Thymus (tissue), 11 donors: Measurements from ENCODE around the gene KLHL6. TPM values are rescaled to one million over a fixed set of nuclear protein-coding genes. Genes with fewer than 3 reads are reported as not detected.

Source experiments
- DNase-seq, 9 donors: peaks; one replicate each; pipeline ENCODE4 v3.0.0-alpha.2; 2013; ENCODE audit warnings: low spot score in 9 of 9, low read depth in 6 of 9, missing footprints in 1 of 9
- H3K27ac ChIP-seq, 2 donors: one replicate each; pipeline ENCODE4 v1.5.1; 2013; ENCODE audit warnings: control low read depth in 1 of 2, low read depth in 1 of 2, low read length in 1 of 2, mild to moderate bottlenecking in 1 of 2, moderate library complexity in 1 of 2
- H3K27me3 ChIP-seq, 2 donors: one replicate each; pipeline ENCODE4 v1.5.1; 2013; ENCODE audit warnings: low read length in 1 of 2; ENCODE audit not compliant: control insufficient read depth in 2 of 2, insufficient read depth in 1 of 2
- H3K36me3 ChIP-seq, 2 donors: one replicate each; pipeline ENCODE4 v1.5.1; 2013; ENCODE audit warnings: low read length in 1 of 2, mild to moderate bottlenecking in 1 of 2, moderate library complexity in 1 of 2; ENCODE audit not compliant: control insufficient read depth in 2 of 2, insufficient read depth in 2 of 2
- H3K4me1 ChIP-seq, 2 donors: one replicate each; pipeline ENCODE4 v1.5.1; 2013; ENCODE audit warnings: low read length in 2 of 2; ENCODE audit not compliant: control insufficient read depth in 2 of 2, insufficient read depth in 2 of 2
- H3K4me3 ChIP-seq, 2 donors: one replicate each; pipeline ENCODE4 v1.5.1; 2013; ENCODE audit warnings: low read length in 2 of 2, control low read depth in 1 of 2, mild to moderate bottlenecking in 1 of 2
- H3K9me3 ChIP-seq, 2 donors: one replicate each; pipeline ENCODE4 v1.5.1; 2013; ENCODE audit warnings: low read length in 1 of 2, mild to moderate bottlenecking in 1 of 2; ENCODE audit not compliant: control insufficient read depth in 2 of 2, insufficient read depth in 1 of 2
- WGBS: extraction: QIAGEN DNeasy Blood & Tissue Kit; methylation state at CpG from one replicate; pipeline ENCODE4 v1.1.7; 2013; 5-methylcytosine and 5-hydroxymethylcytosine counted together
- polyA plus RNA-seq: library from polyadenylated mRNA; stranded (reverse); fragments of 200-250 nt; gene quantifications from one replicate; pipeline ENCODE4 v1.2.3, GENCODE V29; 2013
- total RNA-seq: library from RNA; stranded (reverse); fragments of 120-200 nt; gene quantifications from one replicate; pipeline ENCODE4 v1.2.4, GENCODE V29; 2013
- donor health status: healthy.

The KLHL6 gene
- total and polyA plus RNA-seq, 2 donors, result 16.3 to 20.9 TPM

DNA sequence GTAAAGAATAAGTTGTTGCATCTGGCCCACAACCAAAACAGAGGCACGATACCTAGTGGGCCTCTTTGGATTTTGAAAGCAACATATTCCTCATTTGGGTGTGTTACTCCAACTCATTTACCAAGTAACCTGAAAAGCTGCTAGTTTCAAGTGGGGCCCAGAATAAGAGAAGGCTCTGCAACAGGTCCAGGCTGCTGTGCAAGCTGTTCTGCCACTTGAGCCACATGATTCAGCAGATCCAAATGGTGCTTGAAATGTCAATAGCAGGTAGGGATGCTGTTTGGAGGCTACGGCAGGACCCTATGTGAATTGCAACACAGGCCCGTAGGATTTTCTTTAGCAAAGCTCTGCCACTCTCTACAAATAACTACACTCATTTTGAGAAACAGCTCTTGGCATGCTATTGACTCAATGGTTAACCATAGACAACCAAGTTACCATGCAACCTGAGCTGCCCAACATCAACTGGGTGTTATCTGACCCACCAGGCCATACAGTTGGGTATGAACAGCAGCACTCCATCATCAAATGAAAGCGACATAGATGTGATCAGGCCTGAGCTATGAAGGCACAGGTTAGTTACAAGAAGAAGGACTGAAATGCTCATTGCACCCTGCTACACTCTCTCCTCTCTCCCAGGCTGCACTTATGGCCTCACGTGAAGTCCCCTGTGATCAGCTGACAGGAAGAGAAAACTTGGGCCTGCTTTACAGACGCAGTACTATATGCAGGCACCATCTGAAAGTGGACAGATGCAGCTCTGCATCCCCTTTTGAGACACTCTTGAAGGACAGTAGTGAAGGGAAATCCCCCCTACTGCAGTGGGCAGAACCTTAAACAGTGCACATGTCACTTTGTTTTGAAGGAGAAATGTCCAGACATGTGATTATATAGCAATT lies 117.6 kb downstream of the KLHL6 start:
- H3K4me3 ChIP-seq, result no peak overlapping the region
- no peaks in the 10 kb centered on the region for H3K9me3 ChIP-seq
- H3K36me3 ChIP-seq, result no peaks in the 10 kb centered on the region
- DNase-seq, result no peak
- H3K4me1 ChIP-seq, result no peaks in the 10 kb centered on the region
- WGBS, result 95% methylated on average over 6 of the region's 6 CpGs
- H3K27me3 ChIP-seq, result peaks cover 0 to 4% of the 10 kb centered on the region in 2 donors
- H3K27ac ChIP-seq, result no peak overlapping the region

Other genes with a start within 250 kb of the KLHL6 start
- gene MCF2L2, start 127.1 kb downstream of the KLHL6 start, total RNA-seq, result 1.1 TPM
- 1.0 TPM for gene MCF2L2, start 127.1 kb downstream of the KLHL6 start, polyA plus RNA-seq
- gene KLHL24, start 79.9 kb upstream of the KLHL6 start, total RNA-seq, result 42.1 TPM
- 23.1 TPM for gene KLHL24, start 79.9 kb upstream of the KLHL6 start, polyA plus RNA-seq
- 27.9 TPM for gene YEATS2, start 142.1 kb upstream of the KLHL6 start, total RNA-seq
- gene YEATS2, start 142.1 kb upstream of the KLHL6 start, polyA plus RNA-seq, result 11.0 TPM